NB4 (cell line): ENCODE measurements around the gene PDE3A.

Experiments used
- POLR2A ChIP-seq: IDR thresholded peaks from 2 replicates; pipeline ENCODE4 v1.6.1; 2011; ENCODE audit warnings: mild to moderate bottlenecking; ENCODE audit not compliant: insufficient read length; ENCODE audit errors: extremely low read depth
- TF ChIP-seq, protein P1 (sequence below): IDR thresholded peaks from 2 replicates; pipeline ENCODE4 v1.6.1; 2011; ENCODE audit warnings: low read depth, low read length

GRCh38 chr12:20495997-20496396 lies 127.7 kb downstream of the PDE3A start:
- TF ChIP-seq POLR2A = no peak
- TF ChIP-seq, protein P1, sequence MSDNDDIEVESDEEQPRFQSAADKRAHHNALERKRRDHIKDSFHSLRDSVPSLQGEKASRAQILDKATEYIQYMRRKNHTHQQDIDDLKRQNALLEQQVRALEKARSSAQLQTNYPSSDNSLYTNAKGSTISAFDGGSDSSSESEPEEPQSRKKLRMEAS = no peak
